Activated T-cell treated with anti-CD3 and anti-CD28 coated beads, Interleukin-2, amount 50 U/mL, for 72 hours (primary cell): Measurements from ENCODE around the gene SLC27A3. TPM values are rescaled to one million over a fixed set of nuclear protein-coding genes. Genes with fewer than 3 reads are reported as not detected.

Experiments
- ATAC-seq, 2 donors: fragments of 150-1000 bp; cut with Tn5 transposase; replicated peaks in 1 of 2; 2 replicates each; pipeline ENCODE4 v1.10.0; 2021; ENCODE audit warnings: moderate library complexity in 2 of 2, mild to moderate bottlenecking in 1 of 2
- DNase-seq, 2 donors: peaks; one replicate each; pipeline ENCODE4 v3.0.0; 2021 to 2022; ENCODE audit warnings: mixed read lengths in 1 of 2
- H3K27ac Mint-ChIP-seq: one replicate; pipeline ENCODE4 v1.8.0; 2022; ENCODE audit warnings: mild to moderate bottlenecking, moderate library complexity, mixed read lengths
- H3K27me3 Mint-ChIP-seq: one replicate; pipeline ENCODE4 v1.8.0; 2022; ENCODE audit warnings: low read depth, mixed read lengths
- H3K36me3 Mint-ChIP-seq, 2 donors: one replicate each; pipeline ENCODE4 v1.8.0; 2022; ENCODE audit warnings: mixed read lengths in 2 of 2, mild to moderate bottlenecking in 1 of 2; ENCODE audit not compliant: insufficient read depth in 2 of 2
- H3K4me1 Mint-ChIP-seq: one replicate; pipeline ENCODE4 v1.8.0; 2022; ENCODE audit warnings: low read depth, mixed read lengths
- H3K4me3 Mint-ChIP-seq, 2 donors: one replicate each; pipeline ENCODE4 v1.8.0; 2022; ENCODE audit warnings: mild to moderate bottlenecking in 2 of 2, mixed read lengths in 2 of 2, moderate library complexity in 2 of 2
- H3K9me3 Mint-ChIP-seq, 2 donors: one replicate each; pipeline ENCODE4 v1.8.0; 2022; ENCODE audit warnings: mixed read lengths in 2 of 2
- total RNA-seq, 2 donors: library from RNA; stranded (reverse); gene quantifications; one replicate each; pipeline ENCODE4 v1.2.3, GENCODE V29; 2022

The SLC27A3 gene, protein sequence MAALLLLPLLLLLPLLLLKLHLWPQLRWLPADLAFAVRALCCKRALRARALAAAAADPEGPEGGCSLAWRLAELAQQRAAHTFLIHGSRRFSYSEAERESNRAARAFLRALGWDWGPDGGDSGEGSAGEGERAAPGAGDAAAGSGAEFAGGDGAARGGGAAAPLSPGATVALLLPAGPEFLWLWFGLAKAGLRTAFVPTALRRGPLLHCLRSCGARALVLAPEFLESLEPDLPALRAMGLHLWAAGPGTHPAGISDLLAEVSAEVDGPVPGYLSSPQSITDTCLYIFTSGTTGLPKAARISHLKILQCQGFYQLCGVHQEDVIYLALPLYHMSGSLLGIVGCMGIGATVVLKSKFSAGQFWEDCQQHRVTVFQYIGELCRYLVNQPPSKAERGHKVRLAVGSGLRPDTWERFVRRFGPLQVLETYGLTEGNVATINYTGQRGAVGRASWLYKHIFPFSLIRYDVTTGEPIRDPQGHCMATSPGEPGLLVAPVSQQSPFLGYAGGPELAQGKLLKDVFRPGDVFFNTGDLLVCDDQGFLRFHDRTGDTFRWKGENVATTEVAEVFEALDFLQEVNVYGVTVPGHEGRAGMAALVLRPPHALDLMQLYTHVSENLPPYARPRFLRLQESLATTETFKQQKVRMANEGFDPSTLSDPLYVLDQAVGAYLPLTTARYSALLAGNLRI
- 1 to 10 TPM; 5.6 to 8.3 TPM for total RNA-seq

DNA sequence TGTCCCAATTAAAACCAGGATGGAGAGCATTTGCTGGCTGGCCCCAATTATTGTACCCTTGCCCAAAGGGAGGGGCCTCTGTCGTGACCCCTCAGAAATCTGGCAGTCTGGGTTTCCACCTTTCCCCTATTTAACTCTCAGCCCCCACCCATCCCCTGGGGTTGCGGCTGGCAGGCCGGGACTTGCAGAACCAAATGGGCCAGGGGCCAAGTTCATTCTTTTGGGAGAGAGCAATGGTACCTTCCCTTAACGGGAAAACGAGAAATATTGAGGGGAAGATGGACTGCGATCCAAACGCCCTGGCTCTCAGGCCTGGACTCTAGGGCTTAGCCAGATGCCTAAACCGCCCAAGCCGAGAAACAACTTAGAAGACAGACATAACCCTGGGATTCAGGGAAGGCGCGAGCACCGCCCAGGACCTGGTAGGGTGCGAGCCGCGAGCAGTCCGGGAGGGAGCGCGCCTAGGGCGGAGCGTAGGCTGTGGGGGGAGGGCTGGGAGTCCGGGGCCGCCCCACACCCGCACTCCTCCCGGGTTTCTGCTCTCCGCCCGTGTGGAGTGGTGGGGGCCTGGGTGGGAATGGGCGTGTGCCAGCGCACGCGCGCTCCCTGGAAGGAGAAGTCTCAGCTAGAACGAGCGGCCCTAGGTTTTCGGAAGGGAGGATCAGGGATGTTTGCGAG is at the start of gene SLC27A3:
Gene SLC27A3 (plus strand): TSS at position 628 of the 678 bp plus-strand sequence. CDS start 91 bp downstream, outside the sequence.
- no peak within 1 kb of the TSS for H3K27ac Mint-ChIP-seq

GRCh38 chr1:153727463-153728304 is 47.5 kb upstream of the SLC27A3 start, which contains the start of gene INTS3:
TSS of gene INTS3 (plus strand) at chr1:153728050. CDS start at chr1:153728635, 585 bp downstream.
- Mint-ChIP-seq H3K36me3 (peaks cover 3 to 5% of the 10 kb centered on the region in 2 donors), H3K27ac (peak within 1 kb of the TSS; percentile 79), H3K4me1 (peaks cover 51% of the 10 kb centered on the region), H3K4me3 (peak within 1 kb of the TSS; percentile 92 to 96), H3K9me3 (no peaks in the 10 kb centered on the region), H3K27me3 (no peaks in the 10 kb centered on the region)
- DNase-seq (peak; percentile 97 to 100), ATAC-seq (peak; percentile 98 to 99)

More for the DNA sequence above, at the start of gene SLC27A3:
- H3K9me3 Mint-ChIP-seq, result no peaks in the 10 kb centered on the region
- H3K4me3 Mint-ChIP-seq, result peak within 1 kb of the TSS; percentile 83 to 84
- H3K4me1 Mint-ChIP-seq, result peaks cover 23% of the 10 kb centered on the region
- no peak for DNase-seq
- H3K27me3 Mint-ChIP-seq, result no peaks in the 10 kb centered on the region
- peak; percentile 29 for ATAC-seq
- peaks cover 2 to 3% of the 10 kb centered on the region in 2 donors for H3K36me3 Mint-ChIP-seq

- Mint-ChIP-seq H3K9me3 (no peaks in the 10 kb centered on the region), H3K4me1 (peaks cover 46% of the 10 kb centered on the region), H3K27ac (peak overlapping the region; percentile 79), H3K4me3 (peak overlapping the region; percentile 92 to 96), H3K36me3 (peaks cover 3 to 5% of the 10 kb centered on the region in 2 donors), H3K27me3 (no peaks in the 10 kb centered on the region)
- ATAC-seq (no peak), DNase-seq (peak; percentile 34 to 40)
Measured at GRCh38 chr1:153728305-153729066, 46.7 kb upstream of the SLC27A3 start.

- Mint-ChIP-seq H3K27ac (peak overlapping the region; percentile 84), H3K4me3 (peak overlapping the region; percentile 32 to 92), H3K4me1 (peaks cover 55% of the 10 kb centered on the region), H3K36me3 (peaks cover 3 to 5% of the 10 kb centered on the region in 2 donors), H3K27me3 (no peaks in the 10 kb centered on the region), H3K9me3 (no peaks in the 10 kb centered on the region)
- ATAC-seq (no peak), DNase-seq (no peak)
Measured at GRCh38 chr1:153730468-153730988, 44.7 kb upstream of the SLC27A3 start.

- H3K4me1 Mint-ChIP-seq, result peaks cover 47% of the 10 kb centered on the region
- no peak overlapping the region for H3K4me3 Mint-ChIP-seq
- peak overlapping the region; percentile 13 for H3K27ac Mint-ChIP-seq
- DNase-seq (no peak), ATAC-seq (no peak)
- H3K27me3 Mint-ChIP-seq, result no peaks in the 10 kb centered on the region
- H3K9me3 Mint-ChIP-seq, result no peaks in the 10 kb centered on the region
- H3K36me3 Mint-ChIP-seq, result peaks cover 2 to 5% of the 10 kb centered on the region in 2 donors
Measured at GRCh38 chr1:153733970-153734369, 41.2 kb upstream of the SLC27A3 start.

GRCh38 chr1:153734396-153735089 is 40.7 kb upstream of the SLC27A3 start:
- Mint-ChIP-seq H3K4me3 (no peak overlapping the region), H3K27ac (no peak overlapping the region), H3K4me1 (peaks cover 41% of the 10 kb centered on the region), H3K36me3 (peaks cover 1 to 5% of the 10 kb centered on the region in 2 donors), H3K27me3 (no peaks in the 10 kb centered on the region), H3K9me3 (no peaks in the 10 kb centered on the region)
- ATAC-seq (no peak), DNase-seq (no peak)

DNA sequence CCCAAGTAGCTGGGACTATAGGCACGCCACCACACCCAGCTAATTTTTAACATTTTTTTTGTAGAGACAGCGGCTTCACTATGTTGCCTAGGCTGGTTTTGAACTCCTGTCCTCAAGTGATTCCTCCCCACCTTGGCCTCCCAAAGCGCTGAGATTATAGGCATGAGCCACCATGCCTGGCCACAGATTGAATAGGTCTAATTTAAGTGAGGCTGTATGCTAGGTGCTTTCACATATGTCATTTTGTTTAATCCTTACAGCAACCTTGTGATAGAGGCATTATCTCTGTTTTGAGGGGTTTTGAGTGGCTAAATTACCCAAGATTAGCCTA is 40.2 kb upstream of the SLC27A3 start:
- Mint-ChIP-seq H3K27me3 (no peaks in the 10 kb centered on the region), H3K27ac (no peak overlapping the region), H3K4me3 (no peak overlapping the region), H3K4me1 (peaks cover 36% of the 10 kb centered on the region), H3K36me3 (peaks cover 1 to 5% of the 10 kb centered on the region in 2 donors), H3K9me3 (no peaks in the 10 kb centered on the region)
- no peak for DNase-seq
- ATAC-seq, result no peak

GRCh38 chr1:153741986-153742385 is 33.2 kb upstream of the SLC27A3 start:
- peaks cover 6 to 20% of the 10 kb centered on the region in 2 donors for H3K36me3 Mint-ChIP-seq
- ATAC-seq, result no peak
- no peak overlapping the region for H3K4me3 Mint-ChIP-seq

DNA sequence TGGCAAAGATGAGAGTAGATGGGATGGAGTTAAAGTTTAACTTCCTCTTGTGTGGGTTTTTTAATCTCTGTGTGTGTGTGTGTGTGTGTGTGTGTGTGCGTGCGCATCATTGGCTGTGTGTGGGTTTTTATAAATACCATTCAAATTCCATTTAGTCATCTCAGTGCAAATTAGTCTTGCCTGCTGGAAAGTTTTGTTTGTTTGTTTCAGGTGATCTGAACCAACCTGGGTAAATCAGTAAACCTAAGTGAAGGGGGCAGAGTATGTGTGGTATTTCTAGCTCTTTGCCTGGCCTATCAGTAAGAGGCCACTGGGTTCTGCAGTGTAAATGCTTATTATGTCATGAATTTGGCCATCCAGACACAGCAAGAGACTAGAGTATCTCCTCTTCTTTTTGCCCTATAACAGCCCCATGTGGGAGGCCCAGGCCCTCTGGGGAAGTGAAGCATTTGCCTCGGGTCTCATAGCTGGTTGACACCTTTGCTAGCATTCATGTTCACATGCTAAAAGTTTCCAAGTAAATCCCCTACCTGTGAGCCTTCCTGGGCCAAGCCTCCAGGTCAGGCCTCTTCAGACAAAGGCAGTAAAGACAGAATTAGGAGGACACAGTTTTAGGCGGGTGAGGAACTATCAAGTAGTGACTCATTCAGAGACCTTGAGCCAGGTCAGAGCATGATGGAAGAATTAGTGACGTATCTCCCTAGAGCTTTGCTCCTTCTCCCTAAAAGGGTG is 32.6 kb upstream of the SLC27A3 start:
- H3K4me1 Mint-ChIP-seq, result peaks cover 22% of the 10 kb centered on the region
- DNase-seq, result no peak
- H3K9me3 Mint-ChIP-seq, result no peaks in the 10 kb centered on the region
- H3K36me3 Mint-ChIP-seq, result peaks cover 6 to 23% of the 10 kb centered on the region in 2 donors
- H3K4me3 Mint-ChIP-seq, result no peak overlapping the region
- no peak for ATAC-seq
- no peaks in the 10 kb centered on the region for H3K27me3 Mint-ChIP-seq
- H3K27ac Mint-ChIP-seq, result peak overlapping the region; percentile 80

More at GRCh38 chr1:153741986-153742385, 33.2 kb upstream of the SLC27A3 start:
- Mint-ChIP-seq H3K27ac (peak overlapping the region; percentile 80), H3K4me1 (peaks cover 22% of the 10 kb centered on the region), H3K27me3 (no peaks in the 10 kb centered on the region), H3K9me3 (no peaks in the 10 kb centered on the region)
- DNase-seq, result no peak

DNA sequence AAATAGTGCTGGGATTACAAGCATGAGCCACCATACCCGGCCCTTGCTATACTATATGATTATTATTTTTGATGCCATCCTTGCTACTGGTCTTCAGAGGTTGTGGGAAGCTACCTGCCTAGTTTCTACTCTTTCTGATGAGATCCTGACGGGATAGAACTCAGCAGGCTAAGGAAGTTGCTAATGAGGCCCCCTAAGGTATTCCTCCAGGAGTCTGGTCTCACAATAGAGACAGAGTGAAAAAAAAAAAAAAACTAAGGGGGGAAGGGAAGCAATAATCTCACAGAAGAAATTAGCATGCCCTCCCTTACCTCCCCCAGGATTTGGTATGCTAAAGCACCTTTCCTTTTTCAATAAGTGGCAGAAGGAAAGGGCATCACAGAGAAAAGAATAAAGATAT is 29.8 kb upstream of the SLC27A3 start:
- H3K4me1 Mint-ChIP-seq, result peaks cover 28% of the 10 kb centered on the region
- H3K27me3 Mint-ChIP-seq, result no peaks in the 10 kb centered on the region
- no peak overlapping the region for H3K27ac Mint-ChIP-seq
- ATAC-seq (no peak), DNase-seq (no peak)
- H3K9me3 Mint-ChIP-seq, result no peaks in the 10 kb centered on the region
- H3K4me3 Mint-ChIP-seq, result no peak overlapping the region
- peaks cover 6 to 36% of the 10 kb centered on the region in 2 donors for H3K36me3 Mint-ChIP-seq

GRCh38 chr1:153746174-153746573 is 29.0 kb upstream of the SLC27A3 start:
- no peak overlapping the region for H3K4me3 Mint-ChIP-seq
- DNase-seq, result no peak
- H3K9me3 Mint-ChIP-seq, result no peaks in the 10 kb centered on the region
- H3K27ac Mint-ChIP-seq, result no peak overlapping the region
- peaks cover 4 to 38% of the 10 kb centered on the region in 2 donors for H3K36me3 Mint-ChIP-seq
- no peak for ATAC-seq
- peaks cover 28% of the 10 kb centered on the region for H3K4me1 Mint-ChIP-seq
- no peaks in the 10 kb centered on the region for H3K27me3 Mint-ChIP-seq
